Metanephros (tissue), 1 donor: Measurements from ENCODE around the gene ATP10B. TPM values are rescaled to one million over a fixed set of nuclear protein-coding genes. Genes with fewer than 3 reads are reported as not detected.

Experiments used
- total RNA-seq: library from RNA; depleted of rRNA; stranded (reverse); fragments of >200 nt; gene quantifications from one replicate; pipeline ENCODE4 v1.2.3, GENCODE V29; 2014

ATP10B gene, protein sequence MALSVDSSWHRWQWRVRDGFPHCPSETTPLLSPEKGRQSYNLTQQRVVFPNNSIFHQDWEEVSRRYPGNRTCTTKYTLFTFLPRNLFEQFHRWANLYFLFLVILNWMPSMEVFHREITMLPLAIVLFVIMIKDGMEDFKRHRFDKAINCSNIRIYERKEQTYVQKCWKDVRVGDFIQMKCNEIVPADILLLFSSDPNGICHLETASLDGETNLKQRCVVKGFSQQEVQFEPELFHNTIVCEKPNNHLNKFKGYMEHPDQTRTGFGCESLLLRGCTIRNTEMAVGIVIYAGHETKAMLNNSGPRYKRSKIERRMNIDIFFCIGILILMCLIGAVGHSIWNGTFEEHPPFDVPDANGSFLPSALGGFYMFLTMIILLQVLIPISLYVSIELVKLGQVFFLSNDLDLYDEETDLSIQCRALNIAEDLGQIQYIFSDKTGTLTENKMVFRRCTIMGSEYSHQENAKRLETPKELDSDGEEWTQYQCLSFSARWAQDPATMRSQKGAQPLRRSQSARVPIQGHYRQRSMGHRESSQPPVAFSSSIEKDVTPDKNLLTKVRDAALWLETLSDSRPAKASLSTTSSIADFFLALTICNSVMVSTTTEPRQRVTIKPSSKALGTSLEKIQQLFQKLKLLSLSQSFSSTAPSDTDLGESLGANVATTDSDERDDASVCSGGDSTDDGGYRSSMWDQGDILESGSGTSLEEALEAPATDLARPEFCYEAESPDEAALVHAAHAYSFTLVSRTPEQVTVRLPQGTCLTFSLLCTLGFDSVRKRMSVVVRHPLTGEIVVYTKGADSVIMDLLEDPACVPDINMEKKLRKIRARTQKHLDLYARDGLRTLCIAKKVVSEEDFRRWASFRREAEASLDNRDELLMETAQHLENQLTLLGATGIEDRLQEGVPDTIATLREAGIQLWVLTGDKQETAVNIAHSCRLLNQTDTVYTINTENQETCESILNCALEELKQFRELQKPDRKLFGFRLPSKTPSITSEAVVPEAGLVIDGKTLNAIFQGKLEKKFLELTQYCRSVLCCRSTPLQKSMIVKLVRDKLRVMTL (N-terminal part only)
- 0.47 TPM for total RNA-seq

GRCh38 chr5:160852049-160852448 is at the start of gene ATP10B:
Gene ATP10B (minus strand): TSS chr5:160852211. CDS start chr5:160688074, 164,137 bp downstream.

